Stomach (tissue), 4 donors: ENCODE data around the gene NMBR.

Experiments
- POLR2A ChIP-seq, 4 donors: fragments of 450-650 bp; IDR thresholded peaks; one replicate each; pipeline ENCODE4 v1.6.1; 2016; ENCODE audit warnings: antibody characterized with exemption in 4 of 4, control low read depth in 2 of 4, mild to moderate bottlenecking in 1 of 4, moderate library complexity in 1 of 4
- TF ChIP-seq, protein P1 (sequence below), 7 experiments: fragments of 450-650 bp in 4 of 7; fragments of 200-600 bp in 3 of 7; sonication (generic) in 3 of 7; IDR thresholded peaks; one replicate each; pipeline ENCODE4 v1.5.1; 2016 to 2019; ENCODE audit warnings: antibody characterized with exemption in 7 of 7, control low read depth in 2 of 7, mild to moderate bottlenecking in 1 of 7

DNA sequence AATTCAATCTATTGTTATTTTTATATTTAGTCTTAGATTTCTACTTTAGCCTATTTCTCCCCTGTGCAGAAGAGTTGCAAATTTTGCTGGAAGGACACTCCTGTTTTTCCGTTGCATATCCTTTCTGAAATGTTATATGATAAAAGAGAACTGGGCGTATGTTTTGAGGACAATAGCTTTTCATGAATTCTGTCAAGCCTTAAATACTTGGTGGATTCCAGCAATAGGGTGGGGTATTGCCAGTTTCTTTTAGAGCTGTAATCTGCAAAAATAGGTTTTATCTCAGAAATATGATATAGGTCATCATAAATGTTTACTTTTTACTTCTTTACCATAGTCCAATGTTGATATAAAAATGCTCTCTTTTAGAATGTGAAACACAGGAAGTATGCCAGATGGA is 42.1 kb upstream of the NMBR start:
- TF ChIP-seq, protein P1, sequence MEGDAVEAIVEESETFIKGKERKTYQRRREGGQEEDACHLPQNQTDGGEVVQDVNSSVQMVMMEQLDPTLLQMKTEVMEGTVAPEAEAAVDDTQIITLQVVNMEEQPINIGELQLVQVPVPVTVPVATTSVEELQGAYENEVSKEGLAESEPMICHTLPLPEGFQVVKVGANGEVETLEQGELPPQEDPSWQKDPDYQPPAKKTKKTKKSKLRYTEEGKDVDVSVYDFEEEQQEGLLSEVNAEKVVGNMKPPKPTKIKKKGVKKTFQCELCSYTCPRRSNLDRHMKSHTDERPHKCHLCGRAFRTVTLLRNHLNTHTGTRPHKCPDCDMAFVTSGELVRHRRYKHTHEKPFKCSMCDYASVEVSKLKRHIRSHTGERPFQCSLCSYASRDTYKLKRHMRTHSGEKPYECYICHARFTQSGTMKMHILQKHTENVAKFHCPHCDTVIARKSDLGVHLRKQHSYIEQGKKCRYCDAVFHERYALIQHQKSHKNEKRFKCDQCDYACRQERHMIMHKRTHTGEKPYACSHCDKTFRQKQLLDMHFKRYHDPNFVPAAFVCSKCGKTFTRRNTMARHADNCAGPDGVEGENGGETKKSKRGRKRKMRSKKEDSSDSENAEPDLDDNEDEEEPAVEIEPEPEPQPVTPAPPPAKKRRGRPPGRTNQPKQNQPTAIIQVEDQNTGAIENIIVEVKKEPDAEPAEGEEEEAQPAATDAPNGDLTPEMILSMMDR (IDR thresholded peaks at IDR 0.05): no peak
- no peak for TF ChIP-seq POLR2A (IDR thresholded peaks at IDR 0.05)
